SIG-M5 treated with dmso at 0.1 percent for 504 hours (cell line): ENCODE data around the gene DBN1.

ENCODE experiments used
- DNase-seq: peaks from one replicate; lab custom pipeline; 2025; ENCODE audit not compliant: unreplicated experiment; lab: John Stamatoyannopoulos, UW

DBN1 gene

DNA sequence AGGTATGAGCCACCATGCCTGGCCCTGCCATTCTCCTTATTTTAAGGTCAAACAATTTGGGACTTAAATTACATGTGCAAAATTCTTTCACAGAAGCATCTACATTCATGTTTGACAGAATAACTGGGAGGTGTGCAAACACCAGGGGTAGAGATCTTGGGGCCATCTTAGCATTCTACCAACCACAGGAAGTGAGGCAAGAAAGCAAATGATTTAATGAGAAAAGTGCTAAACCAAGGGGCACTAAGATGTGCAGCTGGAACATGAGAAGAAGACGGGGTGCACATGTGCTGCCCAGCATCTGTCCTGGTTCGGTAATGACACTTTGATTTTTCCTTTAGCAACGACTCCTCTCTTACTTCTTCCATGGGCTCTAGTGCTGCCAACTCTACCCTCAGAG lies 62.9 kb downstream of the DBN1 start:
- DNase-seq = peak; percentile 23

GRCh38 chr5:177409043-177409801 lies 64.2 kb downstream of the DBN1 start, which contains the start of gene F12:
Gene F12, minus strand, starts transcription at chr5:177409564. Its CDS starts 37 bp downstream, at chr5:177409527.
- no peak for DNase-seq
